OCI-LY7 (cell line): Measurements from ENCODE around the gene HIF1A. TPM values are rescaled to one million over a fixed set of nuclear protein-coding genes. Genes with fewer than 3 reads are reported as not detected.

Experiments used
- BruUV-seq: library from RNA; stranded (reverse); fragments of 400-500 nt; replicated peaks from 2 replicates; lab custom pipeline; 2021; lab: Mats Ljungman, UMichigan
- CTCF ChIA-PET: fragments of 300-600 bp; sonication (Branson Sonifier 250); formaldehyde crosslinking; loops from one replicate; lab custom pipeline; 2022; ENCODE audit warnings: antibody characterized with exemption; ENCODE audit not compliant: unreplicated experiment; lab: Charles Lee
- POLR2A ChIA-PET: fragments of 300-600 bp; sonication (Branson Sonifier 250); formaldehyde crosslinking; loops from one replicate; lab custom pipeline; 2022; ENCODE audit warnings: antibody characterized with exemption; lab: Charles Lee
- DNase-seq: peaks from one replicate; pipeline ENCODE4 v3.0.0-alpha.2; 2015; ENCODE audit warnings: low spot score
- H2AFZ ChIP-seq: fragments of 200-600 bp; sonication (generic), shearing (Covaris generic); 2 replicates; pipeline ENCODE4 v1.6.1; 2014; ENCODE audit warnings: mild to moderate bottlenecking, antibody characterized with exemption, low read length, moderate library complexity
- H3K27ac ChIP-seq: fragments of 200-600 bp; sonication (generic); 2 replicates; pipeline ENCODE4 v1.5.1; 2014; ENCODE audit warnings: mixed run types, low read depth, mild to moderate bottlenecking, moderate library complexity, low read length, inconsistent platforms; ENCODE audit not compliant: poor library complexity, severe bottlenecking
- H3K36me3 ChIP-seq: fragments of 200-600 bp; sonication (generic); 2 replicates; pipeline ENCODE4 v1.6.1; 2014; ENCODE audit warnings: mild to moderate bottlenecking, antibody characterized with exemption, low read length, moderate library complexity, mixed read lengths; ENCODE audit not compliant: insufficient read depth
- H3K4me1 ChIP-seq: fragments of 200-600 bp; sonication (generic); 2 replicates; pipeline ENCODE4 v1.5.1; 2014; ENCODE audit warnings: mild to moderate bottlenecking, low read length; ENCODE audit not compliant: insufficient read depth, poor library complexity, severe bottlenecking
- H3K4me2 ChIP-seq: fragments of 200-600 bp; sonication (generic); 2 replicates; pipeline ENCODE4 v1.6.1; 2014; ENCODE audit warnings: mild to moderate bottlenecking, low read length
- H3K4me3 ChIP-seq: fragments of 200-600 bp; sonication (generic); 2 replicates; pipeline ENCODE4 v1.5.1; 2014; ENCODE audit warnings: mild to moderate bottlenecking, low read depth, low read length; ENCODE audit not compliant: poor library complexity, severe bottlenecking
- H3K79me2 ChIP-seq: fragments of 200-600 bp; sonication (generic); 2 replicates; pipeline ENCODE4 v1.6.1; 2016; ENCODE audit warnings: low read depth, mild to moderate bottlenecking, low read length, moderate library complexity, mixed read lengths; ENCODE audit not compliant: insufficient read depth
- H3K9me2 ChIP-seq: fragments of 200-600 bp; sonication (generic); 2 replicates; pipeline ENCODE4 v1.6.1; 2016; ENCODE audit warnings: mild to moderate bottlenecking, low read length, mixed read lengths; ENCODE audit not compliant: insufficient read depth
- H3K9me3 ChIP-seq: fragments of 200-600 bp; sonication (generic); 2 replicates; pipeline ENCODE4 v1.6.1; 2014; ENCODE audit warnings: mild to moderate bottlenecking, mixed run types, low read length, mixed read lengths
- H4K20me1 ChIP-seq: fragments of 200-600 bp; sonication (generic); 2 replicates; pipeline ENCODE4 v1.6.1; 2014; ENCODE audit warnings: mild to moderate bottlenecking, antibody characterized with exemption, low read length, moderate library complexity, mixed read lengths; ENCODE audit not compliant: insufficient read depth
- EZH2phosphoT487 ChIP-seq: fragments of 200-600 bp; sonication (generic); IDR thresholded peaks from 2 replicates; pipeline ENCODE4 v1.6.1; 2018; ENCODE audit warnings: low read depth, borderline replicate concordance, mild to moderate bottlenecking, mixed run types, antibody characterized with exemption, low read length, moderate library complexity, mixed read lengths
- intact Hi-C: fragments of 100-400 bp; cut with micrococcal nuclease; formaldehyde crosslinking; loops from one replicate; pipeline ENCODE4 v1.10.0; 2022; ENCODE audit not compliant: unreplicated experiment
- total RNA-seq, 2 experiments: library from RNA; depleted of rRNA in 1 of 2; stranded (reverse); fragments of >200 nt in 1 of 2; shearing (Covaris generic) in 1 of 2; gene quantifications; 2 replicates each; pipeline ENCODE4 v1.2.3, GENCODE V29; 2014 to 2022
- TF ChIP-seq, protein P1 (sequence below): fragments of 200-600 bp; sonication (generic); conservative IDR thresholded peaks from 2 replicates; pipeline ENCODE4 v1.5.1; 2014; ENCODE audit warnings: mild to moderate bottlenecking, antibody characterized with exemption, low read length, moderate library complexity, mixed read lengths

HIF1A gene
- total RNA-seq, 2 experiments from 2014 or later = 71.7 to 88.1 TPM

DNA sequence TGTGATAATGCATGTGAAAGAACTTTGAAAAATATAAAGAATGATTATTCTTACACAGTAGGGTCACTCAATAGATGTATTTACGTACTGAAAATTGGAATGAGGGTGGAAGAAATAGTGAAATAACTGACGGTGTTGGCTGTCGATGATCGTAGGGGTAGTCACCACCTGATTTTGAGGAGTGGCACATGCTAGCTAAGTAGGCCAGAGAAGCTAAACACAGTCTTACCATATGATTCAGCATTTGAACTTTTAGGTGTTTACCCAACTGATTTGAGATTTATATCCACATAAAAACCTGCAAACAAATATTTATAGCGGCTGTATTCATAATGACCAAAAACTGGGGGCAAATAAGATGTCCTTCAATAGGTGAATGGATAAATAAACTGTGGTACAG is 47.6 kb upstream of the HIF1A start:
- Histone ChIP-seq H3K9me2 (no peaks in the 10 kb centered on the region), H4K20me1 (no peaks in the 10 kb centered on the region), H3K27ac (no peak overlapping the region), H3K4me1 (peaks cover 40% of the 10 kb centered on the region), H3K36me3 (no peaks in the 10 kb centered on the region), H2AFZ (no peak overlapping the region), H3K9me3 (no peaks in the 10 kb centered on the region), H3K4me2 (no peak overlapping the region), H3K4me3 (no peak overlapping the region), H3K79me2 (no peaks in the 10 kb centered on the region)
- TF ChIP-seq EZH2phosphoT487 = no peak
- TF ChIP-seq, protein P1, sequence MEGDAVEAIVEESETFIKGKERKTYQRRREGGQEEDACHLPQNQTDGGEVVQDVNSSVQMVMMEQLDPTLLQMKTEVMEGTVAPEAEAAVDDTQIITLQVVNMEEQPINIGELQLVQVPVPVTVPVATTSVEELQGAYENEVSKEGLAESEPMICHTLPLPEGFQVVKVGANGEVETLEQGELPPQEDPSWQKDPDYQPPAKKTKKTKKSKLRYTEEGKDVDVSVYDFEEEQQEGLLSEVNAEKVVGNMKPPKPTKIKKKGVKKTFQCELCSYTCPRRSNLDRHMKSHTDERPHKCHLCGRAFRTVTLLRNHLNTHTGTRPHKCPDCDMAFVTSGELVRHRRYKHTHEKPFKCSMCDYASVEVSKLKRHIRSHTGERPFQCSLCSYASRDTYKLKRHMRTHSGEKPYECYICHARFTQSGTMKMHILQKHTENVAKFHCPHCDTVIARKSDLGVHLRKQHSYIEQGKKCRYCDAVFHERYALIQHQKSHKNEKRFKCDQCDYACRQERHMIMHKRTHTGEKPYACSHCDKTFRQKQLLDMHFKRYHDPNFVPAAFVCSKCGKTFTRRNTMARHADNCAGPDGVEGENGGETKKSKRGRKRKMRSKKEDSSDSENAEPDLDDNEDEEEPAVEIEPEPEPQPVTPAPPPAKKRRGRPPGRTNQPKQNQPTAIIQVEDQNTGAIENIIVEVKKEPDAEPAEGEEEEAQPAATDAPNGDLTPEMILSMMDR = no peak
- DNase-seq = no peak
- POLR2A ChIA-PET = interaction anchor here (1.1 to 1.8 kb wide), 4 partner anchors 15 to 51 kb away, joined by 3 to 9 read pairs (median 6); no protein-coding TSS in a partner anchor
- BruUV-seq = no TSS peak
- CTCF ChIA-PET = no interaction called here
- intact Hi-C loops = no loop called here

GRCh38 chr14:61648377-61648776 is 46.9 kb upstream of the HIF1A start:
- H3K4me2 ChIP-seq = no peak overlapping the region
- H3K36me3 ChIP-seq = no peaks in the 10 kb centered on the region
- ChIA-PET POLR2A (interaction anchor here (1.1 to 1.8 kb wide), 5 partner anchors 14 to 171 kb away, joined by 3 to 9 read pairs (median 4); no protein-coding TSS in a partner anchor), CTCF (no interaction called here)
- H3K27ac ChIP-seq = no peak overlapping the region
- TF ChIP-seq EZH2phosphoT487 = no peak
- TF ChIP-seq, protein P1 = no peak
- H2AFZ ChIP-seq = no peak overlapping the region
- DNase-seq = no peak
- H3K9me2 ChIP-seq = no peaks in the 10 kb centered on the region
- BruUV-seq = no TSS peak
- no peaks in the 10 kb centered on the region for H3K79me2 ChIP-seq
- H4K20me1 ChIP-seq = no peaks in the 10 kb centered on the region
- peaks cover 33% of the 10 kb centered on the region for H3K4me1 ChIP-seq
- no peak overlapping the region for H3K4me3 ChIP-seq
- H3K9me3 ChIP-seq = no peaks in the 10 kb centered on the region
- intact Hi-C loops = no loop called here

DNA sequence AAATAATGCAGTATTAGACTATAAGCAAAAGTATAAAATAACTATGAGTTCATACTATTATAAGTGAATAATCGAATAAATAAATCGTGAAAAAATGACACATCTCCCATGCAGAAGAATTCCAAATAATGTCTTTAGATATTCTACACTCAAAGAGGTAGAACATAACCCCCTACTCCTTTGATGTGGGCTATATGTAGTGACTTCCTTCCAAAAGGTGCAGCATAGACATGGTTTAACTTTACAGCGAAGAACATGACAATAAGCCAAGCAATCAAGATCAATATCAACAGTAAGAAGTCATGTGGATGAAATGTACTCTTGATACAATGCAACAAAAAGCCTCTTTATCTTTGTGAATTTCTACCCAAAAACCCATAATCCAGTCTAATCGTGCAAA is 46.0 kb upstream of the HIF1A start:
- Histone ChIP-seq H3K36me3 (no peaks in the 10 kb centered on the region), H3K4me2 (no peak overlapping the region), H3K4me3 (no peak overlapping the region), H3K4me1 (peaks cover 27% of the 10 kb centered on the region), H3K27ac (no peak overlapping the region), H3K9me2 (no peaks in the 10 kb centered on the region), H3K79me2 (no peaks in the 10 kb centered on the region), H2AFZ (no peak overlapping the region), H3K9me3 (no peaks in the 10 kb centered on the region), H4K20me1 (no peaks in the 10 kb centered on the region)
- intact Hi-C loops = no loop called here
- no peak for TF ChIP-seq EZH2phosphoT487
- TF ChIP-seq, protein P1 = no peak
- DNase-seq = no peak
- POLR2A ChIA-PET = interaction anchor here (0.7 to 1.8 kb wide), 4 partner anchors 13 to 172 kb away, joined by 3 to 9 read pairs (median 5); no protein-coding TSS in a partner anchor
- CTCF ChIA-PET = no interaction called here
- BruUV-seq = no TSS peak
